Activated T-helper 2 cell treated with anti-CD3 and anti-CD28 coated beads, Interferon-gamma antibody, Interleukin-2, Interleukin-4, amounts not matched to agents 10 μg/mL and 5 μg/mL and 100 μg/mL, durations not matched to agents 14 hours and 24 hours and 36 hours (primary cell): ENCODE data around the gene MYH7. TPM values are rescaled to one million over a fixed set of nuclear protein-coding genes. Genes with fewer than 3 reads are reported as not detected.

Experiments used
- DNase-seq: peaks from one replicate; pipeline ENCODE4 v3.0.0; 2021; ENCODE audit warnings: low spot score
- H3K27ac Mint-ChIP-seq: one replicate; pipeline ENCODE4 v1.8.0; 2021; ENCODE audit warnings: mixed read lengths
- H3K27me3 Mint-ChIP-seq: one replicate; pipeline ENCODE4 v1.8.0; 2021; ENCODE audit warnings: low read depth, mixed read lengths
- H3K36me3 Mint-ChIP-seq: one replicate; pipeline ENCODE4 v1.8.0; 2021; ENCODE audit warnings: low read depth, mixed read lengths
- H3K4me1 Mint-ChIP-seq: one replicate; pipeline ENCODE4 v1.8.0; 2021; ENCODE audit warnings: low read depth, mixed read lengths
- H3K4me3 Mint-ChIP-seq: one replicate; pipeline ENCODE4 v1.8.0; 2021; ENCODE audit warnings: low read depth, mild to moderate bottlenecking, moderate library complexity, mixed read lengths
- H3K9me3 Mint-ChIP-seq: one replicate; pipeline ENCODE4 v1.8.0; 2021; ENCODE audit warnings: mixed read lengths
- intact Hi-C: fragments of 100-400 bp; cut with micrococcal nuclease; formaldehyde crosslinking; loops from one replicate; pipeline ENCODE4 v1.15.1; 2023
- total RNA-seq: library from RNA; stranded (reverse); gene quantifications from 2 replicates; pipeline ENCODE4 v1.2.3, GENCODE V29; 2022

MYH7 gene
- total RNA-seq, 1 donor from 2014 or later, result not detected

GRCh38 chr14:23415821-23416778 is 19.4 kb downstream of the MYH7 start:
- Mint-ChIP-seq H3K27ac (no peak overlapping the region), H3K36me3 (no peaks in the 10 kb centered on the region), H3K4me3 (no peak overlapping the region), H3K9me3 (no peaks in the 10 kb centered on the region), H3K4me1 (peaks cover 3% of the 10 kb centered on the region), H3K27me3 (no peaks in the 10 kb centered on the region)
- DNase-seq, result no peak
- intact Hi-C loops, result no loop called here

GRCh38 chr14:23414906-23415820 is 20.3 kb downstream of the MYH7 start:
- intact Hi-C loops, result no loop called here
- no peaks in the 10 kb centered on the region for H3K27me3 Mint-ChIP-seq
- H3K36me3 Mint-ChIP-seq, result no peaks in the 10 kb centered on the region
- no peaks in the 10 kb centered on the region for H3K9me3 Mint-ChIP-seq
- DNase-seq, result no peak
- H3K4me3 Mint-ChIP-seq, result no peak overlapping the region
- H3K27ac Mint-ChIP-seq, result no peak overlapping the region
- H3K4me1 Mint-ChIP-seq, result no peaks in the 10 kb centered on the region

GRCh38 chr14:23414254-23414653 is 21.2 kb downstream of the MYH7 start:
- H3K4me1 Mint-ChIP-seq, result no peaks in the 10 kb centered on the region
- no peaks in the 10 kb centered on the region for H3K36me3 Mint-ChIP-seq
- intact Hi-C loops, result no loop called here
- no peak for DNase-seq
- H3K27me3 Mint-ChIP-seq, result no peaks in the 10 kb centered on the region
- H3K9me3 Mint-ChIP-seq, result no peaks in the 10 kb centered on the region
- H3K27ac Mint-ChIP-seq, result no peak overlapping the region
- no peak overlapping the region for H3K4me3 Mint-ChIP-seq

- Mint-ChIP-seq H3K9me3 (no peaks in the 10 kb centered on the region), H3K36me3 (no peaks in the 10 kb centered on the region), H3K27ac (no peak overlapping the region), H3K27me3 (no peaks in the 10 kb centered on the region), H3K4me3 (no peak overlapping the region), H3K4me1 (no peaks in the 10 kb centered on the region)
- DNase-seq, result no peak
- intact Hi-C loops, result no loop called here
Measured at GRCh38 chr14:23413681-23414080, 21.8 kb downstream of the MYH7 start.

DNA sequence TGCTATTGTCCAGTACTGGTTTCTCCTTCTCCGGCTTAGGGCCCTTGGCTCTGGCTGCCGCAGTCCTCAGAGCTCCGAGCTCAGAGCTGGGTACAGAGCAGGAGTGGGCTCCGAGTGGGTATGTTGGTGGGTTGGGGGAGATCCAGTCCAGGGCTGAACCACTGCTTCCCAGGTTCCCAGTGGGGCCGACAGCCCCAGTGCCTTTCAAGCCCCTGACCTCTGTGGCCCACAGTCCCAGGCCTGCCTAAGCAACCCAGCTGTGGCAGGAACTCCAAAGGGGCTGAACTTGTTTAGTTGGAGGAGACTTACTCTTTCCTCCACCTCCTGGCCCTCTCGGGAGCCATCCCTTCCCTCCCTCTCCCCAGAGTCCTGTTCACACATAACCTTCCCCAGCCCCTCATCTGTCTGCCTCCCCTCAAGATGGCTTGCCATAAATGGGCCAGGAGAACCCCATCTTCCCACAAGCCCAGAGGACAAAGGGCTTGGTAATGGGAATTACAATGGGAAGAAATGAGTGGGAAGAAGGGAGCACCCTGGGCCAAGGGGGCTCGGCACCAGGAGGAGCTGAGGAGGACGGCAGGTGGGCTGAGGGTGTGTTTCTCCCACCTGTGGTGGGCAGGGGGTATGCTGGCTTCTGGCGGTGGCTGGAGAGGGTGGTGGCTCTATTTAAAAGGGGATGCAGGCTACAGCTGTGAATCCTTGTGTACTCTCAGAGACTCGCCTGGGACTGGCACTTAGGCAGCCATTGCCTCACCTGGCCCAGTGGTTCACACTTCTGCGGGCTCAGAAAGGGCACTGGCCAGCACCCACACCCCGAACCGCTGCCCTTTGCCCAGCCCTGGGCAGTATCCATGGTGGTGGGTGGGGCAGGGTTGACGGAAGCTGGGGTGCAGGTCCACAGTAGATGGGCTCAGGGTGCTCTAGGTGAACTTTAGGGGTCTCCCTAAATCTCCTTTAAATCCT is 23.6 kb downstream of the MYH7 start:
- Mint-ChIP-seq H3K4me3 (no peak overlapping the region), H3K36me3 (no peaks in the 10 kb centered on the region), H3K4me1 (no peaks in the 10 kb centered on the region), H3K27me3 (no peaks in the 10 kb centered on the region), H3K9me3 (no peaks in the 10 kb centered on the region), H3K27ac (no peak overlapping the region)
- no peak for DNase-seq
- intact Hi-C loops, result no loop called here

GRCh38 chr14:23409966-23410635 is 25.4 kb downstream of the MYH7 start:
- Mint-ChIP-seq H3K27me3 (no peaks in the 10 kb centered on the region), H3K27ac (no peak overlapping the region), H3K9me3 (no peaks in the 10 kb centered on the region), H3K4me3 (no peak overlapping the region), H3K4me1 (no peaks in the 10 kb centered on the region), H3K36me3 (no peaks in the 10 kb centered on the region)
- intact Hi-C loops, result no loop called here
- no peak for DNase-seq

GRCh38 chr14:23409475-23409874 is 26.0 kb downstream of the MYH7 start:
- DNase-seq, result no peak
- no peak overlapping the region for H3K27ac Mint-ChIP-seq
- H3K36me3 Mint-ChIP-seq, result no peaks in the 10 kb centered on the region
- H3K4me1 Mint-ChIP-seq, result no peaks in the 10 kb centered on the region
- intact Hi-C loops, result no loop called here
- H3K4me3 Mint-ChIP-seq, result no peak overlapping the region
- H3K27me3 Mint-ChIP-seq, result no peaks in the 10 kb centered on the region
- H3K9me3 Mint-ChIP-seq, result no peaks in the 10 kb centered on the region

DNA sequence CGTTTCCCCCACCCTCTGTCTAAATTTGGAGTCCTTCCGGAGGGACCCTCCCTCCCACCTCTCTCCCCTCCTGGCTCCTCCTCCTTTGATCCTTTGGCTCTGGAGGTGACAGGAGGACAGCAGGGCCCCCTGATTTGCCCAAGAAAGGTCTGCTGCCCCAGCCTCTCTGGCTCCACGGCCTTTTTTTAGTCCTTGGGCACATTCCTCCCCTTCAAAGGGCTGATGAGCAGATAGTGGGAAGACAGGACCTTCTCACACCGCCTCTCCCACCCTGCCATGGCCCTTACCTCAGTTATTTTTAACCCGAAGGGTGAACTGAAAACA is 27.2 kb downstream of the MYH7 start:
- no peak overlapping the region for H3K4me3 Mint-ChIP-seq
- H3K9me3 Mint-ChIP-seq, result no peaks in the 10 kb centered on the region
- no peaks in the 10 kb centered on the region for H3K4me1 Mint-ChIP-seq
- no peaks in the 10 kb centered on the region for H3K27me3 Mint-ChIP-seq
- no peak overlapping the region for H3K27ac Mint-ChIP-seq
- no peaks in the 10 kb centered on the region for H3K36me3 Mint-ChIP-seq
- intact Hi-C loops, result no loop called here
- no peak for DNase-seq

DNA sequence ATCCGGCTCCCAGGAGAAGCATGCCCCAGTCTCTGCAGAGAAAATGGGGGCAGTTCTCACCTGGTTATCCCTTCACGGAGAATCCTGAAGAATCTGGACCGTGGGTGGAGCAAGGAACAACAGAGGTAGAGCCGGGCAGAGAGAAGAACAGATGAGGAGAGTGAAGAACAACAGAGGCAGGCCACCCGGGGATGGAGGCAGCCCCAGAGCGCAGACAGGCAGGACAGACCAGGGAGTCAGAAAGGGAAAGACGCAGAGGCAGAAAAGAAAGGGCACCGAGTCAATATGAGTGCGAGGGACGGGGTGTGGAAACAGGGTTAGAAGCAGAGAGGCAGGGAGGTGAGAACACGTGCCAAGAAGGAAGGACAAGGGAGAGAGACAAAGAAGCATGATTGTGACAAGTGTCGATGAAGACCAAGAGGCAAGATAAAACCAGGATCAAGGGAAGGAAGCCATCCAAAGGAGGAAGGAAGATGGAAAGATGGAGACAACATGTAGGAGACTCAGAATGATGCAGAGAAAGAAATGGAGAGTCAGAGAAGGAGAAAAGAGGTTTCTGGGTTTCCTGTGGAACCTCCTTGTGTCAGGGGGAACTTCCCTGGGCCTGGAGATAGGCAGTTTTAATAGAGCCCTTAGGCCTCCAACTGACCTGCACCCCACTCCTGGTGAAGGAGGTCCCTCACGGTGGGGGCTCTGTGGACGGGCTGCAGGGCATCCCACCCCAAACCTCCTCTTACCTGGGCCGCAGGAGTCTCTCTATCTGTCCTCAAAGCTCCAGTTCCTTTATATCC is 27.7 kb downstream of the MYH7 start, which contains the start of gene MYH6:
Gene MYH6, minus strand, starts transcription at position 758 of the 791 bp plus-strand sequence. CDS start 1,050 bp downstream, outside the sequence.
- intact Hi-C loops, result no loop called here
- no peaks in the 10 kb centered on the region for H3K4me1 Mint-ChIP-seq
- H3K4me3 Mint-ChIP-seq, result no peak within 1 kb of the TSS
- DNase-seq, result no peak
- no peaks in the 10 kb centered on the region for H3K36me3 Mint-ChIP-seq
- H3K27ac Mint-ChIP-seq, result no peak within 1 kb of the TSS
- no peaks in the 10 kb centered on the region for H3K9me3 Mint-ChIP-seq
- H3K27me3 Mint-ChIP-seq, result no peaks in the 10 kb centered on the region

GRCh38 chr14:23406725-23407355 is 28.6 kb downstream of the MYH7 start:
- Mint-ChIP-seq H3K36me3 (no peaks in the 10 kb centered on the region), H3K27ac (no peak overlapping the region), H3K4me1 (no peaks in the 10 kb centered on the region), H3K9me3 (no peaks in the 10 kb centered on the region), H3K4me3 (no peak overlapping the region), H3K27me3 (no peaks in the 10 kb centered on the region)
- DNase-seq, result no peak
- intact Hi-C loops, result no loop called here

DNA sequence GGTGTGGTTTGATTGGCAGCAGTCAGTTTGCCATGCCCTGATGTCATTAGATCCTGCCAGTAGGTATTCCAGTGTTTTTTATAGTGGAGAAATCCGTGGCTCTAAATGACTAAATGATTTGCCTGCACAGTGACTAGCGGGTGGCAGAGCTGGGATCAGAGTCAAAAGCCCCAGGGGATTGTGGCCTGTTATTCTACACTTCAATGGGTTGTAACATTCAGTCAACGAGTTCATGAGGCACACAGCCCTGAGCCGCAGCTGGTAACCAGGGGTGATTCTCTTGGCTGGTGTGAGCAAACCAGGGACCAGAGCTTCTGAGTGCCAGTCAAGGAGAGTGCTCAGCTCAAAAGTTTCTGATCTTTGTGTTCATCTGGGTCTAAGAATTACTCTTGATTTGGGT is 29.2 kb downstream of the MYH7 start:
- Mint-ChIP-seq H3K4me3 (no peak overlapping the region), H3K27ac (no peak overlapping the region), H3K9me3 (no peaks in the 10 kb centered on the region), H3K36me3 (no peaks in the 10 kb centered on the region), H3K4me1 (no peaks in the 10 kb centered on the region), H3K27me3 (no peaks in the 10 kb centered on the region)
- DNase-seq, result no peak
- intact Hi-C loops, result no loop called here
